HepG2 (cell line): Measurements from ENCODE around the gene ZNF446. TPM values are rescaled to one million over a fixed set of nuclear protein-coding genes. Genes with fewer than 3 reads are reported as not detected.

Experiments used
- CBX2 ChIP-seq, 2 experiments: fragments of 200-600 bp in 1 of 2; sonication (generic); formaldehyde crosslinking in 1 of 2; IDR thresholded peaks; 2 replicates each; pipeline versions ENCODE4 v1.7.0 to v1.8.1; 2018 to 2022; ENCODE audit warnings: low read depth in 2 of 2, low read length in 1 of 2, mild to moderate bottlenecking in 1 of 2, missing genetic modification reagents in 1 of 2
- FOXO1 ChIP-seq: sonication (generic); formaldehyde crosslinking; IDR thresholded peaks from 2 replicates; pipeline ENCODE4 v1.4.0; 2020; ENCODE audit warnings: missing genetic modification reagents
- HIVEP1 ChIP-seq: sonication (generic); formaldehyde crosslinking; IDR thresholded peaks from 2 replicates; pipeline ENCODE4 v1.4.0; 2020; ENCODE audit warnings: mild to moderate bottlenecking, missing genetic modification reagents
- HMG20B ChIP-seq: conservative IDR thresholded peaks from 2 replicates; pipeline ENCODE4 v1.6.1; 2016; ENCODE audit warnings: missing genetic modification reagents, missing compliant biosample characterization
- KDM1A ChIP-seq: IDR thresholded peaks from 2 replicates; pipeline ENCODE4 v1.6.1; 2016; ENCODE audit warnings: missing compliant biosample characterization
- KDM4B ChIP-seq: sonication (generic); formaldehyde crosslinking; IDR thresholded peaks from 2 replicates; pipeline ENCODE4 v1.4.0; 2020; ENCODE audit warnings: missing genetic modification reagents
- MLLT10 ChIP-seq: sonication (generic); formaldehyde crosslinking; IDR thresholded peaks from 2 replicates; pipeline ENCODE4 v1.4.0; 2020; ENCODE audit warnings: missing genetic modification reagents
- PHF20 ChIP-seq: sonication (generic); formaldehyde crosslinking; IDR thresholded peaks from 2 replicates; pipeline ENCODE4 v1.5.0; 2020; ENCODE audit warnings: mild to moderate bottlenecking, missing genetic modification reagents
- PTBP1 ChIP-seq: fragments of 200-400 bp; formaldehyde crosslinking; IDR thresholded peaks from 2 replicates; pipeline ENCODE4 v1.6.1; 2018; ENCODE audit warnings: low read length, low read depth; ENCODE audit not compliant: poor library complexity, severe bottlenecking
- SNAPC2 ChIP-seq: sonication (generic); formaldehyde crosslinking; IDR thresholded peaks from 2 replicates; pipeline ENCODE4 v1.8.1; 2022; ENCODE audit warnings: mild to moderate bottlenecking, missing genetic modification reagents
- TBL1XR1 ChIP-seq: fragments of 150-350 bp; IDR thresholded peaks from 2 replicates; pipeline ENCODE4 v1.6.1; 2014; ENCODE audit warnings: borderline replicate concordance, low read length; ENCODE audit not compliant: partially characterized antibody
- XBP1 ChIP-seq: sonication (generic); formaldehyde crosslinking; IDR thresholded peaks from 2 replicates; pipeline ENCODE4 v1.5.0; 2020; ENCODE audit warnings: missing genetic modification reagents
- ZFP36 ChIP-seq: fragments of 150-350 bp; IDR thresholded peaks from 2 replicates; pipeline ENCODE4 v1.6.1; 2018; ENCODE audit warnings: borderline replicate concordance, low read length, low read depth; ENCODE audit not compliant: partially characterized antibody
- ZNF12 ChIP-seq: sonication (generic); formaldehyde crosslinking; IDR thresholded peaks from 2 replicates; pipeline ENCODE4 v1.5.0; 2020; ENCODE audit warnings: missing genetic modification reagents
- ZNF331 ChIP-seq: sonication (generic); formaldehyde crosslinking; IDR thresholded peaks from 2 replicates; pipeline ENCODE4 v1.4.0; 2020; ENCODE audit warnings: missing genetic modification reagents
- ZNF713 ChIP-seq: sonication (generic); formaldehyde crosslinking; IDR thresholded peaks from 2 replicates; pipeline ENCODE4 v1.4.0; 2020; ENCODE audit warnings: mild to moderate bottlenecking, missing genetic modification reagents
- ZNF782 ChIP-seq: sonication (generic); formaldehyde crosslinking; IDR thresholded peaks from 2 replicates; pipeline ENCODE4 v1.4.0; 2020; ENCODE audit warnings: missing genetic modification reagents, mild to moderate bottlenecking, borderline replicate concordance
- polyA plus RNA-seq, 8 experiments: library from polyadenylated mRNA; depleted of rRNA in 3 of 8; stranded (reverse) in 7 of 8; unstranded in 1 of 8; fragments of >200 nt; fragmentation: Illumina TruSeq in 4 of 8; extraction: Trizol in 4 of 8; gene quantifications; 2 replicates each; pipeline versions ENCODE4 v1.2.1 to v1.2.3, GENCODE V29; 2011 to 2016; ENCODE audit warnings: low read depth in 4 of 8, missing spikeins in 1 of 8, mixed read lengths in 1 of 8; ENCODE audit not compliant: insufficient read depth in 1 of 8
- total RNA-seq, 5 experiments: library from RNA; depleted of rRNA; stranded (reverse); fragments of >200 nt; fragmentation: Illumina TruSeq; extraction: Trizol; gene quantifications; 2 replicates each; pipeline ENCODE4 v1.2.3, GENCODE V29; 2016; ENCODE audit warnings: low read depth in 1 of 5
- TF ChIP-seq, protein P1 (sequence below): sonication (generic); formaldehyde crosslinking; IDR thresholded peaks from 2 replicates; pipeline ENCODE4 v1.4.0; 2020; ENCODE audit warnings: mild to moderate bottlenecking, missing genetic modification reagents
- TF ChIP-seq, protein P2 (sequence below): conservative IDR thresholded peaks from 2 replicates; pipeline ENCODE4 v1.6.1; 2018; ENCODE audit warnings: missing genetic modification reagents
- TF ChIP-seq, protein P3 (sequence below): sonication (generic); formaldehyde crosslinking; IDR thresholded peaks from 2 replicates; pipeline ENCODE4 v1.4.0; 2020; ENCODE audit warnings: missing genetic modification reagents, borderline replicate concordance

ZNF446 gene
- total and polyA plus RNA-seq, 2 of the 13 experiments (the other 11 are each of a cell fraction or from before 2014, with no cell fraction given), result 3.0 to 3.6 TPM

DNA sequence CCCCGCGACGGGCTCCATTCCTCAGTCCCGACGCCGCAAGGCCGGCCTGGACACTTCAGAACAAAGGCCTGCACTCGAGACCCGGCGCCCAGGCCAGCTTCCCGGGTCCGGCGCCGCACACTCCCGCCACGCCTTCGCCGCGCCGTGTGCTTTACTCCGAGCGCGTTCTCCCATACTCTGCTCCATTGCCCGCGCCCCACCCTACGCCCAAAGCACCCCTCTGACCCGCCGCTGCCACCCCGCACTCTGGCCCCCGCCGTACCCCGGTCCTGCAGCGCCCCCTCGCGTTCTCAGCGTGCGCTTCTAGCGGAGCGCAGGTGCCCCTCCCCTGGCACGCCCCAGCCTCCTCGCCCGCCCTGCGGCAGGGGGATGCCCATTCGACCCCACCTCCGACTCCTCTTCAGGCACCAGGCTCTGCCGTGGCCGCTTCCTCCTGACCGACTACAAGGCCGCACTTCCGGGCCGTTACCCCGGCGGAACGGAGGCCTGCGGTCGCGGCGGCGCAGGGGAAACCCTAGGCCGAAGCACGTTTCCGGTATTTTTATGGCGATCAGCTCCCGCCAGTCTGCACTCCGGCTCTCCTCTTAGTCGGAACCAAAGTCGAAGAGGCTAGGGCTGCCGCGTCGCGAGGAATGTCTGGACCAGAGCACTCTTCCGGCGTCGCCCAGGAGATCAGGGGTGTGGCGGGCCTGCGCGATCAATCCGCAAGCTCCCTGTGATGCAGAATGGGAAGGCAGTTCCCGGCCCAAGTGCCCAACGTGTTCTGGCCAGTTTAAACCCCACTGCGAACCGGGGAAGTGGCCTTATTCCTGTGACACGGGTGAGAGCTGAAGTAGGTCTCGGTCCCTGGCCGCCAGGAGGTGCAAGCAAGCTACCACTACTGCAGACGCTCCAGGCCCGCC lies 43.5 kb downstream of the ZNF446 start, which contains the start of gene ZBTB45 (continued):
- TF ChIP-seq, protein P1, sequence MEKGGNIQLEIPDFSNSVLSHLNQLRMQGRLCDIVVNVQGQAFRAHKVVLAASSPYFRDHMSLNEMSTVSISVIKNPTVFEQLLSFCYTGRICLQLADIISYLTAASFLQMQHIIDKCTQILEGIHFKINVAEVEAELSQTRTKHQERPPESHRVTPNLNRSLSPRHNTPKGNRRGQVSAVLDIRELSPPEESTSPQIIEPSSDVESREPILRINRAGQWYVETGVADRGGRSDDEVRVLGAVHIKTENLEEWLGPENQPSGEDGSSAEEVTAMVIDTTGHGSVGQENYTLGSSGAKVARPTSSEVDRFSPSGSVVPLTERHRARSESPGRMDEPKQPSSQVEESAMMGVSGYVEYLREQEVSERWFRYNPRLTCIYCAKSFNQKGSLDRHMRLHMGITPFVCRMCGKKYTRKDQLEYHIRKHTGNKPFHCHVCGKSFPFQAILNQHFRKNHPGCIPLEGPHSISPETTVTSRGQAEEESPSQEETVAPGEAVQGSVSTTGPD (CRISPR knock-in tag), result peak; percentile 29; the same call in 1 of the 2 replicates
- TF ChIP-seq ZNF782 (CRISPR knock-in tag) (no peak), TBL1XR1 (peak; percentile 80), HIVEP1 (peak; percentile 93), PTBP1 (peak; percentile 55), XBP1 (CRISPR knock-in tag) (no peak; the same call in 1 of the 2 replicates), SNAPC2 (CRISPR knock-in tag) (0 out of 2 replicates have a peak, but pooled peaks have one; percentile 11), PHF20 (CRISPR knock-in tag) (peak; percentile 99), CBX2 (IDR thresholded peaks at IDR 0.05; ENCODE audit: low read depth, low read length) (no peak), CBX2 (CRISPR knock-in tag; IDR thresholded peaks at IDR 0.05; ENCODE audit: low read depth) (0 out of 2 replicates have a peak, but pooled peaks have one; percentile 63), ZNF331 (CRISPR knock-in tag) (peak; percentile 95), ZNF713 (CRISPR knock-in tag) (peak; percentile 86), FOXO1 (peak; percentile 54; the same call in 1 of the 2 replicates), ZFP36 (peak; percentile 54), KDM1A (CRISPR knock-in tag) (no peak; the same call in 1 of the 2 replicates), HMG20B (CRISPR knock-in tag) (peak; percentile 62; the same call in 1 of the 2 replicates), MLLT10 (CRISPR knock-in tag) (no peak), KDM4B (peak; percentile 91; the same call in 1 of the 2 replicates), ZNF12 (peak; percentile 59; the same call in 1 of the 2 replicates)
- TF ChIP-seq, protein P2, sequence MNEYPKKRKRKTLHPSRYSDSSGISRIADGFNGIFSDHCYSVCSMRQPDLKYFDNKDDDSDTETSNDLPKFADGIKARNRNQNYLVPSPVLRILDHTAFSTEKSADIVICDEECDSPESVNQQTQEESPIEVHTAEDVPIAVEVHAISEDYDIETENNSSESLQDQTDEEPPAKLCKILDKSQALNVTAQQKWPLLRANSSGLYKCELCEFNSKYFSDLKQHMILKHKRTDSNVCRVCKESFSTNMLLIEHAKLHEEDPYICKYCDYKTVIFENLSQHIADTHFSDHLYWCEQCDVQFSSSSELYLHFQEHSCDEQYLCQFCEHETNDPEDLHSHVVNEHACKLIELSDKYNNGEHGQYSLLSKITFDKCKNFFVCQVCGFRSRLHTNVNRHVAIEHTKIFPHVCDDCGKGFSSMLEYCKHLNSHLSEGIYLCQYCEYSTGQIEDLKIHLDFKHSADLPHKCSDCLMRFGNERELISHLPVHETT (CRISPR knock-in tag), result peak; percentile 99
- TF ChIP-seq, protein P3, sequence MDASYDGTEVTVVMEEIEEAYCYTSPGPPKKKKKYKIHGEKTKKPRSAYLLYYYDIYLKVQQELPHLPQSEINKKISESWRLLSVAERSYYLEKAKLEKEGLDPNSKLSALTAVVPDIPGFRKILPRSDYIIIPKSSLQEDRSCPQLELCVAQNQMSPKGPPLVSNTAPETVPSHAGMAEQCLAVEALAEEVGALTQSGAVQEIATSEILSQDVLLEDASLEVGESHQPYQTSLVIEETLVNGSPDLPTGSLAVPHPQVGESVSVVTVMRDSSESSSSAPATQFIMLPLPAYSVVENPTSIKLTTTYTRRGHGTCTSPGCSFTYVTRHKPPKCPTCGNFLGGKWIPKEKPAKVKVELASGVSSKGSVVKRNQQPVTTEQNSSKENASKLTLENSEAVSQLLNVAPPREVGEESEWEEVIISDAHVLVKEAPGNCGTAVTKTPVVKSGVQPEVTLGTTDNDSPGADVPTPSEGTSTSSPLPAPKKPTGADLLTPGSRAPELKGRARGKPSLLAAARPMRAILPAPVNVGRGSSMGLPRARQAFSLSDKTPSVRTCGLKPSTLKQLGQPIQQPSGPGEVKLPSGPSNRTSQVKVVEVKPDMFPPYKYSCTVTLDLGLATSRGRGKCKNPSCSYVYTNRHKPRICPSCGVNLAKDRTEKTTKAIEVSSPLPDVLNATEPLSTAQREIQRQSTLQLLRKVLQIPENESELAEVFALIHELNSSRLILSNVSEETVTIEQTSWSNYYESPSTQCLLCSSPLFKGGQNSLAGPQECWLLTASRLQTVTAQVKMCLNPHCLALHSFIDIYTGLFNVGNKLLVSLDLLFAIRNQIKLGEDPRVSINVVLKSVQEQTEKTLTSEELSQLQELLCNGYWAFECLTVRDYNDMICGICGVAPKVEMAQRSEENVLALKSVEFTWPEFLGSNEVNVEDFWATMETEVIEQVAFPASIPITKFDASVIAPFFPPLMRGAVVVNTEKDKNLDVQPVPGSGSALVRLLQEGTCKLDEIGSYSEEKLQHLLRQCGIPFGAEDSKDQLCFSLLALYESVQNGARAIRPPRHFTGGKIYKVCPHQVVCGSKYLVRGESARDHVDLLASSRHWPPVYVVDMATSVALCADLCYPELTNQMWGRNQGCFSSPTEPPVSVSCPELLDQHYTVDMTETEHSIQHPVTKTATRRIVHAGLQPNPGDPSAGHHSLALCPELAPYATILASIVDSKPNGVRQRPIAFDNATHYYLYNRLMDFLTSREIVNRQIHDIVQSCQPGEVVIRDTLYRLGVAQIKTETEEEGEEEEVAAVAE (CRISPR knock-in tag), result peak; percentile 94
